Caki2 (cell line): ENCODE measurements around the gene KMT5C. TPM values are rescaled to one million over a fixed set of nuclear protein-coding genes. Genes with fewer than 3 reads are reported as not detected.

Experiments used
- DNase-seq: peaks from one replicate; pipeline ENCODE4 v3.0.0-alpha.2; 2015; ENCODE audit warnings: low read depth
- in situ Hi-C: cut with HindIII; loops from 2 replicates; pipeline ENCODE4 v1.10.0; 2016; ENCODE audit warnings: low sequenced_read_pairs, low pct_unique_long_range_greater_than_20kb, mixed read lengths
- total RNA-seq: library from RNA; depleted of rRNA; stranded (reverse); fragments of >200 nt; shearing (Covaris generic); gene quantifications from 2 replicates; pipeline ENCODE4 v1.2.3, GENCODE V29; 2014; ENCODE audit warnings: low replicate concordance; rRNA removed

KMT5C gene
- total RNA-seq, 1 experiment from 2014 or later, result 18.4 TPM

DNA sequence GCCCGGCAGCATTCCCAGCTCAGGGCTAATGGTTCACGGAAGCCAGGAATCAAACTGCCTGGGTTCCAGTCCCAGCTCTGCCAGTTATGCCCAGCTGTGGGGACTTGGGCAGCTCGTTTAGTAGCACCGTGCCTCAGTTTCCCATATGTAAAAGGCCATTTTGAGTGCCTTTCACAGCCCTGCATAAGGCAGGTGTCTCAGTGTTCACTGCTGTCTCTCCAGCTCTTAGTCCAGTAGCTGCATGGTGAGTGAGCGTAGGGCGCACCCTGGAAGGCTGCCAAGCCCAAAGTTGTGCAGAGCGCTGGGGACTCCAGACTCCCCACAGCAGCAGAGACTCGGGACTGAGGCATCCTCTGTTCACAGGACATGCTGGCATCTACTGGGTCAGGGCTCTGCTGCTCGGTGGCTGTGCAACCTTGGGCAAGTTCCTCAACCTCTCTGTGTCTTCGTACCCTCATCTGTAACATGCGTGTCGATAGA lies 51.6 kb downstream of the KMT5C start:
- DNase-seq, result no peak
- in situ Hi-C loops, result no loop called here

DNA sequence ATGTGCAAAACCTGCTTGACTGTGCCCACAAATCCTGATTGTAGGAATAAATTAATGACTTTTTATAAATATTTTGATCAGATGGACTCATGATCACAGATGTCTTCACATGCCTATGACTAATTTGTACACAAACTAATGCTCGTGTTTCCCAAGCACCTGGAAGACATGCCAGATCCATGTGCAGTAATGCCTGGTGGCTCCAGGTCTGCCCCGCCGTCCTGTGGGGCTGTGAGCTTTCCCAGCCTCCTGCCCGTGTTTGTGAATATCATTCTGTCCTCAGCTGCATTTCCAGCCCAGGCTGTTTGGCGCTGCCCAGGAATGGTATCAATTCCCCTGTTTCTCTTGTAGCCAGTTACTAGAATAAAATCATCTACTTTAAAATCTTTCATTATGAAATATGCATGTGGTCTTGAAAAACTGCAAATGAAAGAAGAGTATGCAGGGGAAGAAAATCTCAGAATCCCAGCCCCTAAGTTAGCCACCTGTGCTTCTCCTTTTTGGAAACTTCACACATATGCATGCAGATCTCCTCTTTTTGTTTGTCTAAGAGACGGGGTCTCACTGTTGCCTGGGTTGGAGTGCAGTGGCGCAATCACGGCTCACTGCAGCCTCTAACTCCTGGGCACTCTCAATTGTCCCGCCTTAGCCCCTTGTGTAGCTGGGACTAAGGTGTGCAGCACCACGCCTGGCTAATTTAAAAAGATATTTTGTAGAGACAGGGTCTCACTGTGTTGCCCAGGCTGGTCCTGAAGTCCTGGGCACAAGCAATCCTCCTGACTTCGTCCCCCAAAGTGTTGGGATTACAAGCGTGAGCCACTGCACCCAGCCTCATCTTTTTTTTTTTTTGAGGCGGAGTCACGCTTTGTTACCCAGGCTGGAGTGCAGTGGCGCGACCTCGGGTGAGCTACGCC lies 52.3 kb downstream of the KMT5C start:
- in situ Hi-C loops, result no loop called here
- DNase-seq, result no peak

DNA sequence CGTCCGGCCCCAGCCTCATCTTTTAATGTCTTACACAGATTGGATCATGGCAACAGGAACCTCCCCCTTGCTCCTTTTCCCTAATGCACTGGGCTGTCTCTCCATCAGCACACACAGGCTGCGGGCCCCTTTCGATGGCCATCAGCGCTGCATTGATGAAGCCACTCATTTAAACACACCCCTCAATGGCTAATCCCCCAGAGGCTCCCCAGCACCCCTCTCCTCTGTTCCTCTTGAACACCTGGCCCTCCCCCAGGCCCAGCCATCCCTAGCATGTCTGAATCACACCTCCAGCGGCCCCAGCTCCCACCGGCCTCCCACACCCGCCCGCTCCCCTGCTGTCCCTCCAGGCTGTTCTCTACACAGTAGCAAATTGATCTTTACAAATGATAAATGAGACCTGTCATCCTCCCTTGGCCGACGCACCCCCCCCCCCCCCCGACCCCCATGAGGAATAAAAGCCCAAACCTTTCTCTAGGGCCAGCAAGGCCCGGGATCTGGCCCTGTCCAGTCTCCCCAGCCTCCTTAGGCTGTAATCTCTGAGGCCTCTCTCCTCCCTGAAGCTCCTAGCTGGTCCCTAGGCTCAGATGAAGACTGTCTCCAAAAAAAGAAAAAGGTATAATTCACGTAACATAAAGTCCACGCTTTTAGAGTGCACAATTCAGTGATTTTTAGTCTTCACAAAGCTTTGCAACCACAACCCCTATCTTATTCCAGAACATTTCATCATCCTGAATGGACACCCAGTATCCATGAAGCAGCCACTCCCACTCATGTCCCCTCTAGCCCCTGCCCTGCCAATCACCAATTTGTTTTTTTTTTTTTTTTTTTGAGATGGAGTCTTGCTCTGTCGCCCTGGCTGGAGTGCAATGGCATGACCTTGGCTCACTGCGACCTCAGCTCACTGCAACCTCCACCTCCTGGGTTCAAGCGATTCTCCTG lies 53.4 kb downstream of the KMT5C start:
- in situ Hi-C loops, result no loop called here

More for the DNA sequence above, 53.4 kb downstream of the KMT5C start:
- DNase-seq, result no peak

Other genes starting within 250 kb of the KMT5C start
- gene PPP1R12C, start 222.2 kb upstream of the KMT5C start, total RNA-seq, result 40.3 and 63.4 TPM in 2 replicates
- 325 and 411 TPM in 2 replicates for gene TNNT1, start 190.7 kb upstream of the KMT5C start, total RNA-seq
- gene TNNI3, start 182.1 kb upstream of the KMT5C start, total RNA-seq, result not detected in 2 replicates
- 30.9 and 32.8 TPM in 2 replicates for gene DNAAF3, start 173.3 kb upstream of the KMT5C start, total RNA-seq
- 0.07 TPM in 1 of 2 replicates, not detected in the other for gene SYT5, start 159.6 kb upstream of the KMT5C start, total RNA-seq
- gene PTPRH, start 130.4 kb upstream of the KMT5C start, total RNA-seq, result 30.0 and 34.3 TPM in 2 replicates
- gene TMEM86B, start 111.1 kb upstream of the KMT5C start, total RNA-seq, result 0.47 and 3.9 TPM in 2 replicates
- 79.8 and 94.5 TPM in 2 replicates for gene PPP6R1, start 80.9 kb upstream of the KMT5C start, total RNA-seq
- gene HSPBP1, start 59.8 kb upstream of the KMT5C start, total RNA-seq, result 128 and 145 TPM in 2 replicates
- 0.41 and 0.64 TPM in 2 replicates for gene BRSK1, start 55.9 kb upstream of the KMT5C start, total RNA-seq
- gene TMEM150B, start 14.5 kb upstream of the KMT5C start, total RNA-seq, result 0.61 and 1.3 TPM in 2 replicates
- 0.10 TPM in 1 of 2 replicates, not detected in the other for gene COX6B2, start 14.8 kb downstream of the KMT5C start, total RNA-seq
- gene GARIN5B, start 23.4 kb downstream of the KMT5C start, total RNA-seq, result not detected in 2 replicates
- not detected in 2 replicates for gene IL11, start 30.6 kb downstream of the KMT5C start, total RNA-seq
- gene TMEM190, start 37.0 kb downstream of the KMT5C start, total RNA-seq, result not detected in 2 replicates
- 2.3 and 6.7 TPM in 2 replicates for gene TMEM238, start 44.4 kb downstream of the KMT5C start, total RNA-seq
- gene RPL28, start 46.1 kb downstream of the KMT5C start, total RNA-seq, result 281 and 295 TPM in 2 replicates
- gene UBE2S, start 67.9 kb downstream of the KMT5C start, total RNA-seq, result 231 and 237 TPM in 2 replicates
- gene SHISA7, start 103.4 kb downstream of the KMT5C start, total RNA-seq, result not detected in 2 replicates
- gene ISOC2, start 121.8 kb downstream of the KMT5C start, total RNA-seq, result 231 and 265 TPM in 2 replicates
- gene C19orf85, start 124.9 kb downstream of the KMT5C start, total RNA-seq, result not detected in 2 replicates
- 1.9 and 5.3 TPM in 2 replicates for gene ZNF628, start 136.7 kb downstream of the KMT5C start, total RNA-seq
- 94.3 and 99.9 TPM in 2 replicates for gene NAT14, start 145.3 kb downstream of the KMT5C start, total RNA-seq
- 0.14 TPM in 1 of 2 replicates, not detected in the other for gene SSC5D, start 148.6 kb downstream of the KMT5C start, total RNA-seq
- not detected in 2 replicates for gene SBK2, start 197.3 kb downstream of the KMT5C start, total RNA-seq
- 1.0 and 6.3 TPM in 2 replicates for gene SBK3, start 205.7 kb downstream of the KMT5C start, total RNA-seq
- 2.2 and 12.9 TPM in 2 replicates for gene ZNF579, start 241.0 kb downstream of the KMT5C start, total RNA-seq